ENCODE measurements around the gene DNMT1. TPM values are rescaled to one million over a fixed set of nuclear protein-coding genes. Genes with fewer than 3 reads are reported as not detected.

The DNMT1 gene
- polyA plus RNA-seq, 1 donor: 160 TPM

- DNase-seq: no peak
Observed at GRCh38 chr19:10093295-10094186, 101.2 kb downstream of the DNMT1 start.

DNA sequence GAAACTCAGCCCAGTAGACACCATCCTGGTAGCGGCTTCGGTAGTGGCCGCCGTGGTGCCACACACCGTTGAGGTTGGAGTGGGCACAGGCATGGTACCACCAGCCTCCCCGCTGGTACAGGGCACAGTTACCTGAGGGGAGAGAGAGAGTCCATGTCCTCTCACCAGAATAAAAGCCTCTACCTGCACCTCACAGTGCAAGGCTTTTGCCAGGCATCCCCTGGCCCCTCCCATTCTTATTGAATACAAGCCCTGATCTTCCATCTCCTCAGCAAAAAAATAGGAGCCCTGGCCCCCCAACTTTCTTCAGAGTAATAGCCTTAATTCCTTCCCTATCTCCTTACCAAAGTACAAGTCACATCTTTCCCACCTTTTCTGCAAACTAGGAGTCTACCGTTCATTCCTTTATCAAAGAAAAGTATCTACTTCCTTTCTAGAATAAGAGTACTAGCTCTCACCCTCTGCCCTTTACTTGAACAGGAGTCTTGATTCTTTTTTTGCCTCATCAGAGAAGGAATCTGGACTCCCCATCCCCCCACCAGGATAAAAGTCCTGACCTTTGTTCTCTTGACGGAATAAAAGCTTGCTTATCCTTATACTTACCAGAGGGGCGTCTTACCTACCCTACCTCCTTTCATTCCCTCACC is 102.0 kb downstream of the DNMT1 start:
- no peak for DNase-seq

DNA sequence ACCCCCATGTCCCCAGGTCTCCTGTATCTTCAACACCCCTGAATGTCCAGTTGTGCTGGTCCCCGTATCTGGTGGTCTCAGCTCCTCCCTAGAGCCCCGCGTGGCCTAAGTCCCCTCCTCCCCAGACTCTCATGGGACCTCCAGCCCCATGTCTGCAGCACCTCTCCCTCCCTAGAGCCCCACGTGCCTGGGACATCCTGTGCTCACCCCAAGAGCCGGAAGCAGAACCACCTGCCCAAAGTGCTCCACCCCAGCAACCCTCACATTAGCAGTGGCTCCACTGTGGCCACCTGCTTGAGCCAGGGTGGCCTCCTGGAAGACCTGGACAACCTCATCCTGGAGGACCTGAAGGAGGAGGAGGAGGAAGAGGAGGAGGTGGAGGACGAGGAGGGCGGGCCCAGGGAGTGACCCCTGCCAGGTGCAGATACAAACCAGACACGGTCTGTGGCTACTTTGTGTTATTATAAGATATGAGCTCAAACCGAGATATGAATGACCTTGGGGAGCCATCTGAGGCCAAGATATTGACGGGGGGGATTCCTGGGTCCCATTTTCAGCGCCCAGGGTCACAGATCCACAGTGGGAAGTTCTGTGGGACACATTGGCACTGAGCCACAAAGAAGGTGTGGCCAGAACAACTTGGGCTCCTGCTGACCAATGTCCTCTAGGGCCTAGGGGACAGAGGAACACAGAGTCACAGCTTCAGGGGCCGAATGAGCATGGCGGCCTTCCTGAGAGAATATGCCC is 102.7 kb downstream of the DNMT1 start:
- no peak for DNase-seq

GRCh38 chr19:10091370-10091687 is 103.4 kb downstream of the DNMT1 start:
- DNase-seq: no peak

GRCh38 chr19:10089801-10090375 is 104.9 kb downstream of the DNMT1 start:
- no peak for DNase-seq

- no peak for DNase-seq
Observed at GRCh38 chr19:10088949-10089554, 105.7 kb downstream of the DNMT1 start.

DNA sequence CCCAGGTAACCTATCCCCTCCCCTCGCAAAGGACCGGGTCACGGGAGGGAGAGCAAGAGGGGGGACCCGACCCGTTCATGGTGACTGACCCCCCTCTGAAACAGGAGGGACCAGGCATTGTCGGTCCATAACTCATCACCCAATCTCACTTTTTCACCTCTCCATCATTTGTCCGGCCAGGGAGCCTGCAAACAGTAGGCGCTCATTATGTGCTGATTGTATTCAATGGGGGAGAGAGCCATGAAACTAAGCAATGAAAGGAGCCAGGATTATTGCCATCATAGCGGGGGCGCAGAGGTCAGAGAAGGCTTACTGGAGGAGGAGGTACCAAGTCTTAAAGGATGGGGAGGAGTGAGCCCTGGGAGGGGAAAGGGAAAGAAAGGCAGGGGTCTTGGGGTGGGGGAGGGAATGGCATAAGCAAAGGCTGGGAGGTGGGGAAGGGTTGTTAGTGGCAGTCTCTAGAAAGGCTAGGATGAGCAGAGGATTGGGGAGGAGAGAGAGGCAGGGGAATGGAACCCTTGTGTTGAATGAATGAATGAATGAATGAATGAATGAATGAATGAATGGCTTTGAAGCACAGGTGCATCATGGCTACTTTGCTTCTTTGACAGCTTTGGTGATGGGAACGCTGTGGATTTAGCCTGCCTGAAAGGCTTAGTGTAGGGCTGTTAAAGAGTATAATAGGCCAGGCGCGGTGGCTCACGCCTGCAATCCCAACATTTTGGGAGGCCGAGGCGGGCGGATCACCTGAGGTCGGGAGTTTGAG is 107.3 kb downstream of the DNMT1 start:
- DNase-seq: no peak

GRCh38 chr19:10086591-10087192 is 108.1 kb downstream of the DNMT1 start:
- DNase-seq: no peak

DNA sequence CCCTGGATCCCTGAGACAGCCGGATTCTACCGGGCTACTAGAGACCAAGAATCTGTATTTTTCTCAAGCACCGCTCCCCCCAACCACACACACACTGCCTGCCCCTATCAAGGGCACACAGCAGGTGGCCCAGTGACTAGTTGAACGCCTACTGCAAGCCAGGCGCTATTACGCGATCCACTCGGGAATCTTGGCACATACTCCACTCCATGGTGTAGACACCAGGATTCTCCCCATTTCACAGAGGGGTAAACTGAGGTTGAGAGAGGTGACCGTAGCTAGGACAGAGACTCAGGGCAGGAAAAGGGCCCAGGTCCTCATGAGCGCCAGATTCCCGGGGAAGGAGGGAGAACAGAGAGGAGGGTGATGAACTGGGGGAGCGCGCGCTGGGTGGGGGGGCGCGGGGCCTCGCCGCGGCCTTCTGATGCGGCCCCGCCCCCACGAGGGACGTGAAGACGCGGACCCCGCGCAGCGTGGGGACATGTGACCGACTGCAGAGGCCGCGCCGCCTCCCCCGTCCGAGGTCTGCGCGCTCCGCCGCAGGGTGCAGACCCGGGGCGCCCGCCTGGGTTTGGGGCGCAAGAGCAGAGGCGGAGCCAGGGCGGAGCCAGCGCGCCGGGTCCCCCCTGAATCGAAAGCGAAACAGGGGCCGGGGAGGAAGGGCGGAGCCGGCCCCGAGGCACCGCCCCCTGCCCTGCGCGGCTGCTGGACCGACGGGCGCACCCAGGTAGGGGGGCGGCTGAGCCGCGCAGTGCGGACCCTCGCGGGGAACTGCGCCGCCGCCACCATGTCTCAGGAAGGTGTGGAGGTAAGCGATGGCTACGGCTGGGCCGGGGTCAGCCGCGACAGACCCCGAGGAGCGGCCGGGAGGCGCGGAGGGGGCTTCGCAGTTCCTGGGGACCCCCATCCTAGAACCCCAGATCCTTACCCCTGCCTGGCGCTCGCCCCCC is 108.8 kb downstream of the DNMT1 start, which contains the start of gene SHFL:
Gene SHFL (plus strand): TSS at position 677 of the 950 bp plus-strand sequence. CDS start 111 bp downstream, at position 788.
- no peak for DNase-seq

DNA sequence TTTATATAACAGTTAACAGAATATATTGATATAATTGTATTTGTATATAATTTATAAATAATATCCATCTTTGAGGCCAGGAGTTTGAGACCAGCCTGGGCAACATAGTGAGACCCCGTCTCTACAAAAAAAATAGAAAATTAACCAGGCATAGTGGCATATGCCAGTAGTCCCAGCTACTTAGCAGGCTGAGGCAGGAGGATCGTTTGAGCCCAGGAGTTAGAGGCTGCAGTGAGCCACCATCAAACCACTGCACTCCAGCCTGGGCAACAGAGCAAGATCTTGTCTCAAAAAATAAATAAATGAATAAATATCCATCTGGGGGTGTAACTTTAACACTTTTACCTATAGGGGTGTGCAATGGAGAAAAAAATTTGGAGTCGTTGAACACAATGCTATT is 110.0 kb downstream of the DNMT1 start:
- DNase-seq: no peak

DNA sequence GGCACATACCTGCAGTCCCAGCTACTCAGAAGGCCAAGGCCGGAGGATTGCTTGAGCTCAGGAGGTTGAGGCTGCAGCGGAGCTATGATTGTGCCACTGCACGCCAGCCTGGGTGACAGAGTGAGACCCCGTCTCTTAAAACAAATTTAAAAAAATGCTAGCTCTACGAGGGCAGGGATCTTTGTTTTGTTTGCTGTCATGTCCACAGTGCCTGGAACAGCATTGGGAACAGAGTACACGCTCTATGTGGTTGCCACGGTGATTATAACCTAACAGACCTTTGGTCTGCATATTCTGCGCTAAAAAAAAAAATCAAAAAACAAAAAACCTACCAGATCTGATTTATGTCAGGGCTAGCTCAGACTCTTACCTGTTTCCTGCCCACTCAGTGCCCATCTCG is 110.8 kb downstream of the DNMT1 start:
- DNase-seq: no peak

Other genes starting within 250 kb of the DNMT1 start
- gene COL5A3, start 184.4 kb downstream of the DNMT1 start, polyA plus RNA-seq (ENCODE audit: insufficient read length): 0.71 TPM
- gene RDH8, start 181.5 kb downstream of the DNMT1 start, polyA plus RNA-seq (ENCODE audit: insufficient read length): 0.40 TPM
- 23.2 TPM for gene SHFL, start 108.6 kb downstream of the DNMT1 start, polyA plus RNA-seq (ENCODE audit: insufficient read length)
- gene ANGPTL6, start 92.3 kb downstream of the DNMT1 start, polyA plus RNA-seq (ENCODE audit: insufficient read length): 1.4 TPM
- 28.4 TPM for gene PPAN, start 88.6 kb downstream of the DNMT1 start, polyA plus RNA-seq (ENCODE audit: insufficient read length)
- 12.7 TPM for gene P2RY11, start 83.3 kb downstream of the DNMT1 start, polyA plus RNA-seq (ENCODE audit: insufficient read length)
- gene EIF3G, start 75.1 kb downstream of the DNMT1 start, polyA plus RNA-seq (ENCODE audit: insufficient read length): 201 TPM
- 11.9 TPM for gene S1PR2, start 36.4 kb upstream of the DNMT1 start, polyA plus RNA-seq (ENCODE audit: insufficient read length)
- gene MRPL4, start 57.3 kb upstream of the DNMT1 start, polyA plus RNA-seq (ENCODE audit: insufficient read length): 34.2 TPM
- gene ICAM1, start 76.2 kb upstream of the DNMT1 start, polyA plus RNA-seq (ENCODE audit: insufficient read length): 4.7 TPM
- 0.37 TPM for gene ICAM4, start 92.0 kb upstream of the DNMT1 start, polyA plus RNA-seq (ENCODE audit: insufficient read length)
- gene ICAM5, start 95.0 kb upstream of the DNMT1 start, polyA plus RNA-seq (ENCODE audit: insufficient read length): 0.08 TPM
- gene ZGLP1, start 114.9 kb upstream of the DNMT1 start, polyA plus RNA-seq (ENCODE audit: insufficient read length): 7.1 TPM
- 14.3 TPM for gene FDX2, start 121.1 kb upstream of the DNMT1 start, polyA plus RNA-seq (ENCODE audit: insufficient read length)
- gene RAVER1, start 138.6 kb upstream of the DNMT1 start, polyA plus RNA-seq (ENCODE audit: insufficient read length): 25.4 TPM
- 8.1 TPM for gene ICAM3, start 144.7 kb upstream of the DNMT1 start, polyA plus RNA-seq (ENCODE audit: insufficient read length)
- gene TYK2, start 185.6 kb upstream of the DNMT1 start, polyA plus RNA-seq (ENCODE audit: insufficient read length): 133 TPM
- 141 TPM for gene CDC37, start 208.6 kb upstream of the DNMT1 start, polyA plus RNA-seq (ENCODE audit: insufficient read length)
- 1.5 TPM for gene PDE4A, start 225.6 kb upstream of the DNMT1 start, polyA plus RNA-seq (ENCODE audit: insufficient read length)

Measured in left kidney (tissue), 2 donors.